Amniotic epithelial cell (primary cell): ENCODE measurements around the gene GRK5.
"Not testable (repeated sequence)": the region's sequence is repeated elsewhere in the genome, so short reads cannot be mapped to it uniquely, and the experiment has no call there.

Source experiments
- DNase-seq: peaks from one replicate; pipeline ENCODE4 v3.0.0-alpha.2; 2010; ENCODE audit warnings: low read depth

The GRK5 gene

GRCh38 chr10:119207366-119207666 lies at the start of gene GRK5:
TSS of gene GRK5 (plus strand) at chr10:119207571. CDS start at chr10:119207918, 347 bp downstream.
- DNase-seq: peak; percentile 96

DNA sequence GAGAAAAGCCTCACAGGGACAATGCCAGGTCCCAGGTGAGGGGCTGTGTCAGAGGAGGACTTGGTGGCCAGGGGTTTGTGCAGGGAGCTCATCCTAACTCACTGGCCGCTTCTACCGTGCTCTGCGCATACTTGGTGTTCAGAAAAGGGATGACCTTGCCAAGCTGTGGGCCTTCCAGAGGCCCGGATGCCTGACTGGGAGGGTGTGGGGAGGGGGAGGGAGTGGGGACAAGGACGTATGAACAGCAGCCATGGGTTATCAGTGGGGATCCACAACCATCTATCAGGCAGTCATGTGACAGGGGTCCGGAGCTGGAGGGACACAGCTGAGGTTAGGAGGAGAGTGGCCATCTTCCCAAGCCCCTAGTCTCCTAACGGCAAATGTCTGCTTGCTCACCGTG lies 48.0 kb upstream of the GRK5 start:
- DNase-seq: no peak

DNA sequence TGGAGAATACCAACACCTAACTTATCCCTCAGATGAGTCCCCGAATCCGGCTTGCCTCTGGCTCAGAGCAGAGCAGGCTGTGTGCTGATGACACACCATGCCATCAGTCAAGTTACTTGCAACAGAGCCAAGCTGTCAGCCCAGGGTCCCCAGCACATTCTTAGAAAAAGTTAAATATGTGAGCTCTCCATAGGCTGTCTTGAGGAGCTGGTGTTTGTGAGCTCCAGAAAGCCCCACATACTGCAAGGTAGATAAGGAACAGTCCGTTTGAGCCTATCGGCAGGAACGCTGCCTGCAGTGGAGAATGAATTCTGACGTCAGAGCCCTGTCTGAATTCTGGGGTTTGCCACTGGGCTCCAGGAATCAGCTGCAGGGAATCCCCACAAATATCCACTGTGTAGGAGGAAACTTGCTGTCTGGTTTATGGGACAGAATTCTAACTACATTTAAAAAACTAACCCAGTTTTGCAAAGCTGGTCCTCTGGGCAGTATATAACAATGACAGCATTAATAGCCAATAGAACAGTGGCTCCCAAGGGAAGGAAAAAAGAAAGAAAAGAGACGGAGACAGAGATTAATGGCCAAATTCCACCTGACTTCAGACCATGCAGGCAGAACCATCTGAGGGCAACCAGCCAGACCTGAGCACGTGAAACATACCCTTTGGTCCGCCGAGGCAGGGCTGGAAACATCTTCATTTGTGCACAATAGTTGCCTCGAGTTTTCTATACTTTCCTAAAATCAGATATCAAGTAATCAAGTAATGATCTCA lies 45.5 kb upstream of the GRK5 start:
- DNase-seq: peak; percentile 71

DNA sequence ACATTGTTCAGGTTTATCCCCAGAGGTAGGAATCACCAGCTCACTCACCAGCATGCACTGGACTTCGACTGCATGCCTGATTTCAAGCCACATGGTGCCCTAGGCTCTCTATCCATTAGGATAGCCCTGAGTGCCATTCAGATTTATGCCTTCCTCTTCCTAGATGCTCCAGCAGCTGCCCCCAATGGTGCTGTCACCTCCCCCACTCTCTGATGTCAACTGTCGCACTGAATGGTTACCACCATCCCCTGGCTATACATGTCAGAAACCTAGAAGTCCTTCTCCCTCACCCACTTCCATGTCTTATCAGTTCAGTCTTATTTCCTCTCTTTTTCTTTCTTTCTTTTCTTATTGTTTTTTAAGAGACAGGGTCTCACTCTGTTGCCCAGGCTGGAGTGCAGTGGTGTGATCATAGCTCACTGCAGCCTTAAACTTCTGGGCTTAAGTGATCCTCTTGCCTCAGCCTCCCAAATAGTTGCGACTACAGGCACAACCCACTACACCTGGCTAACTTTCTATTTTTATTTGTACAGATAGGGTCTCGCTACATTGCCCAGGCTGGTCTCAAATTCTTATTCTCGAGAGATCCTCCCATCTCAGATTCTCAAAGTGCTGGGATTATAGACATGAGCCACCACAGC lies 44.8 kb upstream of the GRK5 start:
- DNase-seq: no peak

DNA sequence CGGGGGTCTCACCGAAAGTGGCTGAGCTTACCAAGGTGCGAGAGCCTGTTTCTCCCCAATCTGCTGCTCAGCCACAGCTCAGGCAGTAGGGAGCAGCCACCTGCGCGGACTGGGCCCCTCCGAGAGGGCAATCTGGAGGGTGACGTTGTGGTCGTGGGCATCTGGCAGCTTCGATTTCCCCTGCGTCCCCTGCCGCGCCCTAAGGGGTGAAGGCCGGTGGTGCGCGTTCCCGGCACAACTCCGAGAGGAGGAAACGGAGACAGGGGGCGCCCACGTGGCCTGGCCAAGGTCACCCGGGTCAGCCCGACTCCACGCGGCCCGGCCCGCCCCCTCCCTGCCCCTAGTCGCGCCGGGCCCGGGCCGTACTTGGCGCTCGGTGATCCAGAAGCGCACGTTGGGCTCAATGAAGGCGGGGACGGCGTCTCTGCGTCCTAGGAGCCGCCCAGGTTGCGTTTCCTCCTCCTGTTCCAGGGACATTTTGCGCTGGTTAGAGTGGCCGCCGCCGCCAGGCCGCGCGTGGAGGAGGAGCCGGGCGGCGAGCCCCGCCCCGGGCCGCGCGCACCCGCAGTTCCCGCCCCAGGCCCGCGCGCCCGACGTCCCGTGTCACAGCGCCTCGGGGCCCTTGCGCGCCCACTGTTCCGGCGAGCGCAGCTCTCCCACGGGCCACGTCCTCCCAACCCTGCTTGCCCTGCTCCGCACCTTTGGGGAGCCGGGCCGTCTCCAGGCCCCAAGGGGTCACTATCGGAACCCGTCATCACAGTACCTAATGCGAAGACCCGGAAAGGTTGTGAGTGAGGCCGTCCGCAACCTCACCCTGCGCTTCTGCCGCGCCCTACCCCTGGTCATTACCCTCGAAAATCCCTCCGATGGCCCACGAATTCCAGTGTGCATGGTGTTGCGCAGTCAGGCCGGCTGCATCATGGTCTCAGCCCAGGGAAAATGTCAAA lies 41.9 kb upstream of the GRK5 start, which contains the start of gene SFXN4:
Gene SFXN4 (minus strand): TSS at position 544 of the 947 bp plus-strand sequence. CDS start 67 bp downstream, at position 477.
- peak; percentile 29 for DNase-seq

- DNase-seq: no peak
Measured at GRCh38 chr10:119166118-119166500, 41.3 kb upstream of the GRK5 start.

- no peak for DNase-seq
Measured at GRCh38 chr10:119166564-119166963, 40.8 kb upstream of the GRK5 start.

DNA sequence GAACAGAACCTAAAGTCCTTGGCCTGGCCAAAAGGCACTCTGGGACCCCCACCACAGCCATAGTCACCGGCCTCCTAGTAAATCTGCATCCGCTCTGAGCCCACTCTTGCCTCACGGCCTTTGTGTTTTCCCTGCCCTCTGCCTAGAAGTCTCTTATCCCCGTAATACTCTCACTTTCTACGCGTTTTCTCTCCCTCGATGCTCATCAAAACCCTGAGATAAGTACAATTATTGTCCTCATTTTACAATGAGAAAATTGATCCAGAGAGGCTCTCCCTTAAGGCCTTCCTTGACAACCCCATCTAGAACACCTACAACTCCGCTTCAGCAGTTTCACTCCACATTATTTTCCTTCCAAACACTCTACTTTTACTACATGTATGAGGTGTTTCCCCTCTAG lies 40.3 kb upstream of the GRK5 start:
- DNase-seq: no peak

- peak; percentile 23 for DNase-seq
Measured at GRCh38 chr10:119174109-119174508, 33.3 kb upstream of the GRK5 start.

- DNase-seq: peak; percentile 92
Measured at GRCh38 chr10:119176166-119176565, 31.2 kb upstream of the GRK5 start.

DNA sequence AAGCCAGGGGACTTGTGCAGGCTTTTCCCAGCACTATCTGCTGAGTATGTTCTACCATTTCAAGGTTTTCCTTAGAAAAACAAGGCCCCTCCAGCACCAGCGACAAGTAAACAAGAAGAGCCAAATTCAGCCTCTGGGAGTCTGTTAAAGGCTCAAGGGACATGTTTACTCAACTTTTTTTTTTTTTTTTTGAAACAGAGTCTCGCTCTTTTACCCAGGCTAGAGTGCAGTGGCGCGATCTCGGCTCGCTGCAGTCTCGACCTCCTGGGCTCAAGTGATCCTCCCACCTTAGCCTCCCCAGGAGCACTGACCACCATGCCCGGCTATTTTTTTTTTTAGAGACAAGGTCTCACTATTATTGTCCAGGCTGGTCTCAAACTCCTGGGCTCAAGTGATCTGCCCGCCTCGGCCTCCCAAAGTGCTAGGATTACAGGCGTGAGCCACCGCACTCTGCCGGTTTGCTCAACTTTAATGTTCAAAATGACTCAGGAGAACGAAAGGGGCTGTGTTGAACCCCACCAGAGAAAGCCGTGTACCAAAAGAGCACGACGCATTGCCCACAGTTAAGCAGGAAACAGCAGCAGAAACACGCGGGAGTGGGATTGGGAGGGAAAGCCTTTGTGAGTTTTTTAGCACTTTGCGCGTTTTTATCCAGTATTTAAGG lies 29.5 kb upstream of the GRK5 start:
- DNase-seq: peak; percentile 42

GRCh38 chr10:119178372-119179119 lies 28.8 kb upstream of the GRK5 start, which contains the start of gene PRDX3:
TSS of gene PRDX3 (minus strand) at chr10:119178812. CDS start at chr10:119178790, 22 bp downstream.
- peak; percentile 76 for DNase-seq

GRCh38 chr10:119180850-119181400 lies 26.4 kb upstream of the GRK5 start:
- DNase-seq: not testable (repeated sequence)

GRCh38 chr10:119183664-119184412 lies 23.5 kb upstream of the GRK5 start:
- DNase-seq: no peak

DNA sequence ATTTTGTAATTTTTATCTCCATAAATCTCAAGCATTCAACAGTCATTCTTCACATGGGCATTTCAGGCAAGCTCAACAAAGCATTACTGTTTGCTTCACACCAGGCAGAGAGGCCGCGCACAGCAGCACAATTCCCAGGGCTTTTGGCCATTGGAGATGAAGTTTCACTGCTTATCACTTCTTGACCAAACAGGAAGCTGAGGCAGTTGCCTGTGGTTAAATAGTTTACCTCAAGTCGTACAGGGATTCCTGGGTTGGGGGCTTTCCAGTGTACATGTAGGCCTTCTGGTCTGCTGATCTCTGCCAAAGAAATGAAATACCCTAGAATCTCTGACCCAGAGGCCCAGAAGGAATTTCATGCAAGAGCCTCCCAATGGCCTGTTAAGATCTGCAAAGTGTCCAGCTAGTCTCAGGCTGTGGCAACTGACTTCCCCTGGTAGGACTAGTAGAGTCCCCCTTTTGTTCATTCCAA lies 17.5 kb upstream of the GRK5 start:
- peak; percentile 98 for DNase-seq

- peak; percentile 100 for DNase-seq
Measured at GRCh38 chr10:119190353-119190752, 17.0 kb upstream of the GRK5 start.

GRCh38 chr10:119190954-119191785 lies 16.2 kb upstream of the GRK5 start:
- DNase-seq: no peak

- DNase-seq: no peak
Measured at GRCh38 chr10:119191881-119192280, 15.5 kb upstream of the GRK5 start.

DNA sequence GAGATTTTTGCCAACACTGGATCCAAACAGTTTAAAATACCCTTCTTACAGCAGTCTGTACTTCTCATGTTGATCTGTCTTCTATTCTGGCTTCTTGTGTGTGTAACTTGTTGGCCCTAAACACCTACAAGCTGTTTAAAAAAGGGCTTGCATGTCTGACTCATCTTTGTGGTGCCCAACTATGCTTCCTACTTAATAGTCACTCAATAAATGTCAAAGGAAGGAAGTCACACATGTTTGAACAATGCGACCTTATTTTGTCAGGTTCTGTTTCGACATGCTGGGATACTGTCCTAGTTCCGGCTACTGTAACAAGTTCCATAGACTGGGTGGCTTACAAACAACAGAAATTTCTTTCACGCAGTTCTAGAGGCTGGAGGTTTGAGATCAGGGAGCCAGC lies 9.4 kb upstream of the GRK5 start:
- DNase-seq: peak; percentile 79
